Adrenal gland (tissue), 12 donors: ENCODE results near the gene CNTN4. TPM values are rescaled to one million over a fixed set of nuclear protein-coding genes. Genes with fewer than 3 reads are reported as not detected.

ENCODE experiments used
- DNase-seq, 7 donors: peaks; one replicate each; pipeline ENCODE4 v3.0.0-alpha.2; 2019 to 2020
- H3K27ac ChIP-seq, 5 donors: fragments of 200-600 bp; sonication (generic) in 4 of 5; 1 replicate in 3 of 5; 2 replicates in 2 of 5; pipeline versions ENCODE4 v1.5.1 to v1.8.0; 2016 to 2020; ENCODE audit warnings: mild to moderate bottlenecking in 1 of 5
- H3K27me3 ChIP-seq: fragments of 200-600 bp; 2 replicates; pipeline ENCODE4 v1.8.0; 2021
- H3K36me3 ChIP-seq, 2 donors: fragments of 200-600 bp; replicated peaks in 1 of 2; 1 replicate in 1 of 2; 2 replicates in 1 of 2; pipeline versions ENCODE4 v1.5.1 to v1.8.0; 2018 to 2022
- H3K4me1 ChIP-seq, 2 donors: fragments of 200-600 bp; replicated peaks in 1 of 2; 1 replicate in 1 of 2; 2 replicates in 1 of 2; pipeline versions ENCODE4 v1.5.1 to v1.8.0; 2018 to 2021
- H3K4me3 ChIP-seq, 4 donors: fragments of 200-600 bp; sonication (generic) in 3 of 4; one replicate each; pipeline ENCODE4 v1.5.1; 2016 to 2018
- H3K9me3 ChIP-seq, 3 donors: fragments of 200-600 bp; sonication (generic) in 1 of 3; replicated peaks in 1 of 3; 1 replicate in 2 of 3; 2 replicates in 1 of 3; pipeline versions ENCODE4 v1.5.1 to v1.8.0; 2016 to 2021
- CTCF ChIP-seq, 6 experiments: fragments of 450-650 bp in 4 of 6; fragments of 200-600 bp in 2 of 6; sonication (generic) in 1 of 6; IDR thresholded peaks; 1 replicate in 5 of 6; 2 replicates in 1 of 6; pipeline versions ENCODE4 v1.5.1 to v1.8.0; 2016 to 2021; ENCODE audit warnings: antibody characterized with exemption in 6 of 6, mild to moderate bottlenecking in 2 of 6, moderate library complexity in 1 of 6
- POLR2A ChIP-seq, 2 donors: fragments of 450-650 bp; IDR thresholded peaks; one replicate each; pipeline ENCODE4 v1.6.1; 2017; ENCODE audit warnings: antibody characterized with exemption in 2 of 2, mild to moderate bottlenecking in 2 of 2, moderate library complexity in 1 of 2
- WGBS, 4 donors: extraction: QIAGEN DNeasy Blood & Tissue Kit in 2 of 4; methylation state at CpG; one replicate each; pipeline versions ENCODE4 v1.1.5 to v1.1.7; 2013 to 2017; 5-methylcytosine and 5-hydroxymethylcytosine counted together
- intact Hi-C, 2 donors: fragments of 100-400 bp; cut with DNase I; formaldehyde crosslinking; loops; one replicate each; pipeline versions ENCODE4 v1.14.1 to v1.15.0; 2022 to 2023
- polyA plus RNA-seq, 3 donors: library from polyadenylated mRNA; stranded (reverse); fragments of 200-250 nt in 2 of 3; fragments of 350-450 nt in 1 of 3; fragmentation: Illumina TruSeq in 1 of 3; extraction: RNeasy Lipid Tissue Mini Kit (QIAGEN cat#74804) in 1 of 3; gene quantifications; one replicate each; pipeline ENCODE4 v1.2.3, GENCODE V29; 2013 to 2014
- total RNA-seq, 9 donors: library from RNA; depleted of rRNA in 4 of 9; stranded (reverse); fragments of >200 nt in 4 of 9; fragments of 120-200 nt in 1 of 9; fragmentation: NEBNext Ultra II Directional in 1 of 9; extraction: Animal tissue kit (Norgen Biotek cat#: 25700) in 1 of 9; gene quantifications; one replicate each; pipeline versions ENCODE4 v1.1.0 to v1.2.4, GENCODE V29; 2013 to 2023
- donor health status: healthy with polysubstance abuse.
- donor health status: Bipolar disorder and iron deficiency.
- donor health status: DM: yes; HTN: yes; CAD: no.
- donor health status: DM: no; HTN: no; CAD: no.
- donor health status: DM: no; HTN: no; CAD: no.
- donor health status: DM: yes; HTN: yes; CAD: no.

CNTN4 gene
- total and polyA plus RNA-seq, 12 donors, result 0.17 to 9.2 (median 1.6) TPM

DNA sequence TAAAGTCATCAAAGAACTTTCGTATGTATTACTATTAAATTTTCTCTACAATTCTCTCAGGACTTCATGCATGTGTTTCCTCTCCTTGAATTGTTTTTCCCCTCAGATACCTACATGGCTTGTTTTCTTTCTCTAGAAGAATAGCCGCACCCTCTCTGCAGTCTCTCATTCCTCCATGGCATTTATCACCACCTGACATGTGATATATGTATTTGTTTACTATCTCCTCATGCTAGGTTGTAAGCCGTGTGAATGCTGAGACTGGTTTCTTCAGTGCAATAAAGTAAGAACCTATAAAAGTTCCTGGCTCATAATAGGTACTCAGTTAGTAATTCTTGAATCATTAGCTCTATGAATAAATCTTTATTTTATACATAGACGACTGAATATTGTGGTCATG, 149.2 kb downstream of the CNTN4 start:
- H3K36me3 ChIP-seq, result no peaks in the 10 kb centered on the region
- H3K27ac ChIP-seq, result no peak overlapping the region
- no peak overlapping the region for H3K4me3 ChIP-seq
- H3K27me3 ChIP-seq, result no peaks in the 10 kb centered on the region
- H3K9me3 ChIP-seq, result no peaks in the 10 kb centered on the region
- no peak for DNase-seq
- TF ChIP-seq CTCF (IDR thresholded peaks at IDR 0.05), result no peak
- no peak for TF ChIP-seq POLR2A (IDR thresholded peaks at IDR 0.05)
- intact Hi-C loops, result no loop called here
- no peaks in the 10 kb centered on the region for H3K4me1 ChIP-seq
- WGBS, 4 donors, result 51 to 67% (median 58%) methylated on average over 4 of the region's 4 CpGs

DNA sequence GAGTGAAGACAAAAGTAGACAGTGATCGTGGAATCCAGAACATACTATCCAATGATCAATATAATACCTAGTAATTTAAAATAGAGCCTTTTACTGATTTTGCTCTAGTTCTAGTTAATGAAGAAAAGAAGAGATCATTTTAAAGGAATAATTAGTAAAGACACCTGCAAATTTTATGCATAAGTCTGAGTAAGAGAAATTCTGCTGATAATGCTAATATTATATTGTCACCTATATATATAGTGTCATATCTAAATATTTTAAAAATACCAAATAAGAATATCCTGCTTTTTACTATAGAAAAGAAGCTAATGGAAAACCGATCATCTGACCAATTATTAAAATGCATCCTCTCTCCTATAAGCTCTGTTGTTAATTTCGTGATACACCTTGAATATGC, 152.1 kb downstream of the CNTN4 start:
- WGBS, 4 donors, result 68 to 75% (median 71%) methylated on average over 3 of the region's 3 CpGs
- H3K9me3 ChIP-seq, result no peaks in the 10 kb centered on the region
- no peak for DNase-seq
- no peaks in the 10 kb centered on the region for H3K4me1 ChIP-seq
- H3K4me3 ChIP-seq, result no peak overlapping the region
- intact Hi-C loops, result no loop called here
- no peaks in the 10 kb centered on the region for H3K27me3 ChIP-seq
- H3K27ac ChIP-seq, result no peak overlapping the region
- TF ChIP-seq POLR2A (IDR thresholded peaks at IDR 0.05) (no peak), CTCF (IDR thresholded peaks at IDR 0.05) (no peak)
- H3K36me3 ChIP-seq, result no peaks in the 10 kb centered on the region

DNA sequence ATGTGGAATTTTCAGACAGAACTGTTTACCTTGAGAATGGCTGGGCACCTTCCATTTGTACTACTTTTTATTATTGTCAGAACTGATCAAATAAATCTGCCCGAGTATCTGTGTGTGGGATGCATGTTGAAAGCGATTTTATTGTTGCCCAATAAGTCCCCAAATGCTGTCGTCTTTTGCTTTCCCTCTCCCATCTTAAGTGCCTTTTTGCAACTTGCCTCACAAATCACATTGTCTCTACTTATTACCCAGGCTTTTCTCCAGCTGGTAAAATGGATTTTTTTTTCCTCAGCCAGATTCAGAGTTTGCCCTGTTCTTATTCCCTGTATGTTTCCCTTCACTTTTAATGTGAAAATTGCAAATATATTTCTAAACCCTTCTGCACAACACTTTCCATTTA, 163.1 kb downstream of the CNTN4 start:
- Histone ChIP-seq H3K36me3 (no peaks in the 10 kb centered on the region), H3K9me3 (no peaks in the 10 kb centered on the region), H3K4me1 (no peaks in the 10 kb centered on the region), H3K4me3 (no peak overlapping the region), H3K27ac (no peak overlapping the region), H3K27me3 (no peaks in the 10 kb centered on the region)
- DNase-seq, result no peak
- no peak for TF ChIP-seq CTCF (IDR thresholded peaks at IDR 0.05)
- TF ChIP-seq POLR2A (IDR thresholded peaks at IDR 0.05), result no peak
- 51 to 67% (median 60%) methylated on average over 3 of the region's 3 CpGs for WGBS, 4 donors
- intact Hi-C loops, result no loop called here

DNA sequence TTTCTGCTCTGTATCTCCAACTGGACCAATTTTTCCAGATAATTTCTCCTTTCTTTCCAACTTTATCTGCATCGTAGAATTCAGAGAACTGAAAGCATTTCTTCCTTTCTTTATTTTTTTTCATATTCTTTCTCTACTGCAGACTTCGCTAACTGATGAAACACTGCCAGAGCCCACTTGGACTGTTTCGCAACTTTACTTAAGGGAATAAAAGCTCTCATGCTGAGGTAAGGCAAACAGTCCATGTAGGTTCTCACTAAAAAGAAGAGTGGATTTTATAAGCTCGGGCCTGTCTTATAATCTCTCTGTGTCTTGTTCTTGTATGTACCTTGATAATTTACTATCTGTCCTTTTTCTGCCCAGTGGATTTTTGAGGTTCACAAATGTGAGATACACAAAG, 163.5 kb downstream of the CNTN4 start:
- no peak overlapping the region for H3K4me3 ChIP-seq
- H3K27me3 ChIP-seq, result no peaks in the 10 kb centered on the region
- H3K4me1 ChIP-seq, result no peaks in the 10 kb centered on the region
- no peak for DNase-seq
- H3K9me3 ChIP-seq, result no peaks in the 10 kb centered on the region
- no peak for TF ChIP-seq POLR2A (IDR thresholded peaks at IDR 0.05)
- no peak for TF ChIP-seq CTCF (IDR thresholded peaks at IDR 0.05)
- intact Hi-C loops, result no loop called here
- no peak overlapping the region for H3K27ac ChIP-seq
- H3K36me3 ChIP-seq, result no peaks in the 10 kb centered on the region
- 55 to 74% (median 72%) methylated on average over 4 of the region's 4 CpGs for WGBS, 4 donors
